ENCODE data around the gene NPAS3. TPM values are rescaled to one million over a fixed set of nuclear protein-coding genes. Genes with fewer than 3 reads are reported as not detected.

The NPAS3 gene
- polyA plus RNA-seq, 4 donors: 0.30 to 0.81 (median 0.62) TPM; not detected in 1

- 54 to 78% (median 66%) methylated on average over 4 of the region's 4 CpGs for WGBS, 3 donors
- Histone ChIP-seq H3K36me3 (ENCODE audit: control insufficient read depth in 3 of 3, insufficient read depth in 2 of 3, low read depth in 1 of 3, low read length in 3 of 3) (no peaks in the 10 kb centered on the region), H3K27ac (ENCODE audit: low read depth in 1 of 3, low read length in 2 of 3) (no peak overlapping the region), H3K4me3 (ENCODE audit: low read depth in 1 of 3, low read length in 3 of 3) (no peak overlapping the region), H3K9me3 (ENCODE audit: control insufficient read depth in 2 of 2, insufficient read depth in 1 of 2, low read depth in 1 of 2, low read length in 1 of 2) (no peaks in the 10 kb centered on the region), H3K4me1 (ENCODE audit: control insufficient read depth in 3 of 3, insufficient read depth in 2 of 3, low read depth in 1 of 3, low read length in 2 of 3) (no peaks in the 10 kb centered on the region), H3K27me3 (ENCODE audit: control insufficient read depth in 3 of 3, insufficient read depth in 3 of 3, low read length in 3 of 3) (no peaks in the 10 kb centered on the region)
- DNase-seq: no peak
- no peak for FAIRE-seq
Measured at GRCh38 chr14:33237115-33237740, 298.5 kb downstream of the NPAS3 start.

GRCh38 chr14:33239465-33239864 lies 300.8 kb downstream of the NPAS3 start:
- no peak overlapping the region for H3K27ac ChIP-seq (ENCODE audit: low read depth in 1 of 3, low read length in 2 of 3)
- no peaks in the 10 kb centered on the region for H3K36me3 ChIP-seq (ENCODE audit: control insufficient read depth in 3 of 3, insufficient read depth in 2 of 3, low read depth in 1 of 3, low read length in 3 of 3)
- no peak overlapping the region for H3K4me3 ChIP-seq (ENCODE audit: low read depth in 1 of 3, low read length in 3 of 3)
- H3K27me3 ChIP-seq (ENCODE audit: control insufficient read depth in 3 of 3, insufficient read depth in 3 of 3, low read length in 3 of 3): no peaks in the 10 kb centered on the region
- no peak for FAIRE-seq
- DNase-seq: no peak
- 57 to 74% (median 64%) methylated on average over 1 of the region's 1 CpG for WGBS, 3 donors
- H3K4me1 ChIP-seq (ENCODE audit: control insufficient read depth in 3 of 3, insufficient read depth in 2 of 3, low read depth in 1 of 3, low read length in 2 of 3): no peaks in the 10 kb centered on the region
- no peaks in the 10 kb centered on the region for H3K9me3 ChIP-seq (ENCODE audit: control insufficient read depth in 2 of 2, insufficient read depth in 1 of 2, low read depth in 1 of 2, low read length in 1 of 2)

GRCh38 chr14:33240466-33240865 lies 301.8 kb downstream of the NPAS3 start:
- Histone ChIP-seq H3K27ac (ENCODE audit: low read depth in 1 of 3, low read length in 2 of 3) (no peak overlapping the region), H3K4me1 (ENCODE audit: control insufficient read depth in 3 of 3, insufficient read depth in 2 of 3, low read depth in 1 of 3, low read length in 2 of 3) (no peaks in the 10 kb centered on the region), H3K9me3 (ENCODE audit: control insufficient read depth in 2 of 2, insufficient read depth in 1 of 2, low read depth in 1 of 2, low read length in 1 of 2) (no peaks in the 10 kb centered on the region), H3K36me3 (ENCODE audit: control insufficient read depth in 3 of 3, insufficient read depth in 2 of 3, low read depth in 1 of 3, low read length in 3 of 3) (no peaks in the 10 kb centered on the region), H3K4me3 (ENCODE audit: low read depth in 1 of 3, low read length in 3 of 3) (no peak overlapping the region), H3K27me3 (ENCODE audit: control insufficient read depth in 3 of 3, insufficient read depth in 3 of 3, low read length in 3 of 3) (no peaks in the 10 kb centered on the region)
- DNase-seq (no peak), FAIRE-seq (no peak)
- 45 to 60% (median 54%) methylated on average over 2 of the region's 2 CpGs for WGBS, 3 donors

DNA sequence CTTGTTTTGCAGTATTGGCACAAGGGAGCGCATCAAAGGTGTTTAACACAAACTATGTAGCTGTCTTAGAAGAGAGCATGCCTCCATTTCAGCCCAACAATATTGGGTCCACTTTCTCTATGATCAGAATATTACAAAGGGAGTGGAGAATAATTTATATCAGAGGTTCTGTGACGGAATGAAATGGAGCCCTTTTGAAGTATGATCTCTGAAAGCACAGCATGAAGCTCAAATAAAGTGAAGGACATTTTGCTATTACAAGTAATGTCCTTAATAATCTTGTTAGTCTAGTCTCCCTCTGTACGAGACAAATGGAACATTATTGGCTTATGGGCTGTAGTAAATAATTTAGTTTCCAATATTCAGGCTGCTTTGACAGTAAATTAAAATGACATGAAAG lies 302.7 kb downstream of the NPAS3 start:
- 80 to 95% (median 84%) methylated on average over 3 of the region's 3 CpGs for WGBS, 3 donors
- no peak for DNase-seq
- Histone ChIP-seq H3K36me3 (ENCODE audit: control insufficient read depth in 3 of 3, insufficient read depth in 2 of 3, low read depth in 1 of 3, low read length in 3 of 3) (no peaks in the 10 kb centered on the region), H3K4me1 (ENCODE audit: control insufficient read depth in 3 of 3, insufficient read depth in 2 of 3, low read depth in 1 of 3, low read length in 2 of 3) (no peaks in the 10 kb centered on the region), H3K9me3 (ENCODE audit: control insufficient read depth in 2 of 2, insufficient read depth in 1 of 2, low read depth in 1 of 2, low read length in 1 of 2) (no peaks in the 10 kb centered on the region), H3K4me3 (ENCODE audit: low read depth in 1 of 3, low read length in 3 of 3) (no peak overlapping the region), H3K27ac (ENCODE audit: low read depth in 1 of 3, low read length in 2 of 3) (no peak overlapping the region), H3K27me3 (ENCODE audit: control insufficient read depth in 3 of 3, insufficient read depth in 3 of 3, low read length in 3 of 3) (no peaks in the 10 kb centered on the region)
- FAIRE-seq: no peak

DNA sequence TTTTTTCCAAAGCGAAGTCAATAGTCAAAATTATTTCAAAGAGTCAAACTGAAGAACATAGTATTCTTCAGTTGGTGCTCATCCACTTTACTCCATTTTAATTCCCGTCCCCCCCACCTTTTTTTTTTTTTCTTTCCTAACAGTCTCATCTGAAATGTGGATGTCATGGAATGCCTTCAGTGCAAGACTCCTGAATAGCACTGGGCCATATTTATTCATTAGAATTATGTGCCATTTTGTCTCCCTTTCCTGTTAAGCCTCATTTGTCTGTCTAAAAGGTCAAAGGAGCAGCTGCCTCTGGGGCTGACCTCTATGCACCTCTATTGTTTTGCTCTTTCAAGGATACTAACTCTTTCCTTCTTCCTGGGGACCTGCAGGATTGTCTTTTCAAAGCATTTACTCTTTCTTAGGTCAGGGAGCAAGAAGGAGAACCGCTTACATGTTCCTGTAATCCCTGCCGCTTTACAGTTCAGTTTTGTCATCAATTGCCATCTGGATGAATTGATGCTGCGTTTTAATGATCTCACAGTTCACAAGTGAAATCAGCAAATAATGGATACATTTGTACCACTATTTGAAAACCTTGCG lies 310.6 kb downstream of the NPAS3 start:
- Histone ChIP-seq H3K36me3 (ENCODE audit: control insufficient read depth in 3 of 3, insufficient read depth in 2 of 3, low read depth in 1 of 3, low read length in 3 of 3) (no peaks in the 10 kb centered on the region), H3K4me1 (ENCODE audit: control insufficient read depth in 3 of 3, insufficient read depth in 2 of 3, low read depth in 1 of 3, low read length in 2 of 3) (no peaks in the 10 kb centered on the region), H3K27me3 (ENCODE audit: control insufficient read depth in 3 of 3, insufficient read depth in 3 of 3, low read length in 3 of 3) (no peaks in the 10 kb centered on the region), H3K9me3 (ENCODE audit: control insufficient read depth in 2 of 2, insufficient read depth in 1 of 2, low read depth in 1 of 2, low read length in 1 of 2) (no peaks in the 10 kb centered on the region), H3K4me3 (ENCODE audit: low read depth in 1 of 3, low read length in 3 of 3) (no peak overlapping the region), H3K27ac (ENCODE audit: low read depth in 1 of 3, low read length in 2 of 3) (no peak overlapping the region)
- no peak for FAIRE-seq
- no peak for DNase-seq
- 76 to 85% (median 79%) methylated on average over 6 of the region's 6 CpGs for WGBS, 3 donors

GRCh38 chr14:33250963-33251362 lies 312.3 kb downstream of the NPAS3 start:
- Histone ChIP-seq H3K27me3 (ENCODE audit: control insufficient read depth in 3 of 3, insufficient read depth in 3 of 3, low read length in 3 of 3) (no peaks in the 10 kb centered on the region), H3K4me3 (ENCODE audit: low read depth in 1 of 3, low read length in 3 of 3) (no peak overlapping the region), H3K4me1 (ENCODE audit: control insufficient read depth in 3 of 3, insufficient read depth in 2 of 3, low read depth in 1 of 3, low read length in 2 of 3) (no peaks in the 10 kb centered on the region), H3K27ac (ENCODE audit: low read depth in 1 of 3, low read length in 2 of 3) (no peak overlapping the region), H3K9me3 (ENCODE audit: control insufficient read depth in 2 of 2, insufficient read depth in 1 of 2, low read depth in 1 of 2, low read length in 1 of 2) (no peaks in the 10 kb centered on the region), H3K36me3 (ENCODE audit: control insufficient read depth in 3 of 3, insufficient read depth in 2 of 3, low read depth in 1 of 3, low read length in 3 of 3) (no peaks in the 10 kb centered on the region)
- DNase-seq: no peak
- no peak for FAIRE-seq
- 15 to 52% (median 29%) methylated on average over 2 of the region's 2 CpGs for WGBS, 3 donors

- H3K36me3 ChIP-seq (ENCODE audit: control insufficient read depth in 3 of 3, insufficient read depth in 2 of 3, low read depth in 1 of 3, low read length in 3 of 3): no peaks in the 10 kb centered on the region
- H3K4me3 ChIP-seq (ENCODE audit: low read depth in 1 of 3, low read length in 3 of 3): no peak overlapping the region
- WGBS, 3 donors: 13 to 48% (median 27%) methylated on average over 3 of the region's 3 CpGs
- no peaks in the 10 kb centered on the region for H3K9me3 ChIP-seq (ENCODE audit: control insufficient read depth in 2 of 2, insufficient read depth in 1 of 2, low read depth in 1 of 2, low read length in 1 of 2)
- DNase-seq: no peak
- no peaks in the 10 kb centered on the region for H3K4me1 ChIP-seq (ENCODE audit: control insufficient read depth in 3 of 3, insufficient read depth in 2 of 3, low read depth in 1 of 3, low read length in 2 of 3)
- no peak overlapping the region for H3K27ac ChIP-seq (ENCODE audit: low read depth in 1 of 3, low read length in 2 of 3)
- FAIRE-seq: no peak
- no peaks in the 10 kb centered on the region for H3K27me3 ChIP-seq (ENCODE audit: control insufficient read depth in 3 of 3, insufficient read depth in 3 of 3, low read length in 3 of 3)
Measured at GRCh38 chr14:33254342-33254741, 315.7 kb downstream of the NPAS3 start.

GRCh38 chr14:33254861-33255395 lies 316.2 kb downstream of the NPAS3 start:
- H3K36me3 ChIP-seq (ENCODE audit: control insufficient read depth in 3 of 3, insufficient read depth in 2 of 3, low read depth in 1 of 3, low read length in 3 of 3): no peaks in the 10 kb centered on the region
- H3K4me1 ChIP-seq (ENCODE audit: control insufficient read depth in 3 of 3, insufficient read depth in 2 of 3, low read depth in 1 of 3, low read length in 2 of 3): no peaks in the 10 kb centered on the region
- H3K27me3 ChIP-seq (ENCODE audit: control insufficient read depth in 3 of 3, insufficient read depth in 3 of 3, low read length in 3 of 3): no peaks in the 10 kb centered on the region
- no peak overlapping the region for H3K4me3 ChIP-seq (ENCODE audit: low read depth in 1 of 3, low read length in 3 of 3)
- 9 to 22% (median 13%) methylated on average over 1 of the region's 1 CpG for WGBS, 3 donors
- H3K27ac ChIP-seq (ENCODE audit: low read depth in 1 of 3, low read length in 2 of 3): no peak overlapping the region
- no peak for DNase-seq
- no peak for FAIRE-seq
- H3K9me3 ChIP-seq (ENCODE audit: control insufficient read depth in 2 of 2, insufficient read depth in 1 of 2, low read depth in 1 of 2, low read length in 1 of 2): no peaks in the 10 kb centered on the region

GRCh38 chr14:33257796-33258195 lies 319.1 kb downstream of the NPAS3 start:
- Histone ChIP-seq H3K4me1 (ENCODE audit: control insufficient read depth in 3 of 3, insufficient read depth in 2 of 3, low read depth in 1 of 3, low read length in 2 of 3) (no peaks in the 10 kb centered on the region), H3K27me3 (ENCODE audit: control insufficient read depth in 3 of 3, insufficient read depth in 3 of 3, low read length in 3 of 3) (no peaks in the 10 kb centered on the region), H3K4me3 (ENCODE audit: low read depth in 1 of 3, low read length in 3 of 3) (no peak overlapping the region), H3K9me3 (ENCODE audit: control insufficient read depth in 2 of 2, insufficient read depth in 1 of 2, low read depth in 1 of 2, low read length in 1 of 2) (no peaks in the 10 kb centered on the region), H3K27ac (ENCODE audit: low read depth in 1 of 3, low read length in 2 of 3) (no peak overlapping the region), H3K36me3 (ENCODE audit: control insufficient read depth in 3 of 3, insufficient read depth in 2 of 3, low read depth in 1 of 3, low read length in 3 of 3) (no peaks in the 10 kb centered on the region)
- FAIRE-seq (no peak), DNase-seq (no peak)
- WGBS, 3 donors: 65 to 80% (median 70%) methylated on average over 2 of the region's 2 CpGs
